WTC11 (cell line): Measurements from ENCODE around the gene TULP1. TPM values are rescaled to one million over a fixed set of nuclear protein-coding genes. Genes with fewer than 3 reads are reported as not detected.

Source experiments
- ATAC-seq: fragments of 200-7000 bp; cut with Tn5 transposase; 2 replicates; pipeline ENCODE4 v1.10.0; 2021; ENCODE audit warnings: mild to moderate bottlenecking, moderate library complexity
- CTCF ChIA-PET: fragments of 300-600 bp; sonication (Branson Sonifier 250); formaldehyde crosslinking; loops from one replicate; lab custom pipeline; 2021; ENCODE audit warnings: antibody characterized with exemption; lab: Charles Lee
- POLR2A ChIA-PET: fragments of 350-600 bp; sonication (Branson Sonifier 250); formaldehyde crosslinking; loops from one replicate; lab custom pipeline; 2021; ENCODE audit warnings: antibody characterized with exemption; lab: Charles Lee
- DNase-seq: peaks from one replicate; pipeline ENCODE4 v3.0.0; 2021; ENCODE audit warnings: low spot score
- H3K27ac Mint-ChIP-seq: 2 replicates; pipeline ENCODE4 v1.8.0; 2021; ENCODE audit warnings: mixed read lengths
- H3K27me3 Mint-ChIP-seq: 2 replicates; pipeline ENCODE4 v1.8.0; 2021; ENCODE audit warnings: low read depth, mild to moderate bottlenecking, moderate library complexity, mixed read lengths
- H3K36me3 Mint-ChIP-seq: 2 replicates; pipeline ENCODE4 v1.8.0; 2021; ENCODE audit warnings: mixed read lengths
- H3K4me1 Mint-ChIP-seq: 2 replicates; pipeline ENCODE4 v1.8.0; 2022; ENCODE audit warnings: mixed read lengths
- H3K4me3 Mint-ChIP-seq: 2 replicates; pipeline ENCODE4 v1.8.0; 2021; ENCODE audit warnings: mild to moderate bottlenecking, moderate library complexity, mixed read lengths
- H3K9me3 Mint-ChIP-seq: 2 replicates; pipeline ENCODE4 v1.8.0; 2021; ENCODE audit warnings: mixed read lengths
- CREB1 ChIP-seq: sonication (generic); formaldehyde crosslinking; IDR thresholded peaks from 2 replicates; pipeline ENCODE4 v1.8.0; 2023; ENCODE audit warnings: mild to moderate bottlenecking, missing genetic modification reagents
- EMX1 ChIP-seq: fragments of 250-450 bp; sonication (Bioruptor Pico); IDR thresholded peaks from 2 replicates; pipeline ENCODE4 v1.8.0; 2021; ENCODE audit warnings: mild to moderate bottlenecking
- FOXP1 ChIP-seq: sonication (generic); formaldehyde crosslinking; IDR thresholded peaks from 2 replicates; pipeline ENCODE4 v1.8.0; 2022; ENCODE audit warnings: missing genetic modification reagents, mild to moderate bottlenecking, moderate library complexity, borderline replicate concordance
- KAT7 ChIP-seq: sonication (generic); formaldehyde crosslinking; IDR thresholded peaks from 2 replicates; pipeline ENCODE4 v1.8.1; 2023; ENCODE audit warnings: missing genetic modification reagents, mild to moderate bottlenecking, borderline replicate concordance
- MXD4 ChIP-seq: fragments of 250-450 bp; sonication (Bioruptor Pico); IDR thresholded peaks from 2 replicates; pipeline ENCODE4 v1.8.0; 2021; ENCODE audit warnings: mild to moderate bottlenecking, moderate library complexity, borderline replicate concordance
- NFE2L1 ChIP-seq: sonication (generic); formaldehyde crosslinking; IDR thresholded peaks from 2 replicates; pipeline ENCODE4 v1.8.1; 2023; ENCODE audit warnings: missing genetic modification reagents
- NFYB ChIP-seq: sonication (generic); formaldehyde crosslinking; conservative IDR thresholded peaks from 2 replicates; pipeline ENCODE4 v1.8.0; 2022; ENCODE audit warnings: low read depth, missing genetic modification reagents
- NR1H2 ChIP-seq: sonication (generic); formaldehyde crosslinking; IDR thresholded peaks from 2 replicates; pipeline ENCODE4 v1.9.0; 2021; ENCODE audit warnings: mild to moderate bottlenecking, moderate library complexity, missing genetic modification reagents
- NR3C1 ChIP-seq: sonication (generic); formaldehyde crosslinking; conservative IDR thresholded peaks from 2 replicates; pipeline ENCODE4 v1.8.1; 2023; ENCODE audit warnings: low read depth, mild to moderate bottlenecking, missing genetic modification reagents
- OVOL2 ChIP-seq: fragments of 250-450 bp; sonication (Bioruptor Pico); IDR thresholded peaks from 2 replicates; pipeline ENCODE4 v1.9.0; 2021; ENCODE audit warnings: mild to moderate bottlenecking, borderline replicate concordance
- SMAD4 ChIP-seq: sonication (generic); formaldehyde crosslinking; IDR thresholded peaks from 2 replicates; pipeline ENCODE4 v1.8.0; 2022; ENCODE audit warnings: mild to moderate bottlenecking, missing genetic modification reagents
- SOX15 ChIP-seq: fragments of 250-450 bp; sonication (Bioruptor Pico); IDR thresholded peaks from 2 replicates; pipeline ENCODE4 v1.9.0; 2021; ENCODE audit warnings: mild to moderate bottlenecking
- ZBTB21 ChIP-seq: sonication (generic); formaldehyde crosslinking; IDR thresholded peaks from 2 replicates; pipeline ENCODE4 v1.8.1; 2023; ENCODE audit warnings: mild to moderate bottlenecking, missing genetic modification reagents, borderline replicate concordance
- total RNA-seq: library from RNA; stranded (reverse); gene quantifications from 3 replicates; pipeline ENCODE4 v1.2.3, GENCODE V29; 2021
- TF ChIP-seq, protein P1 (sequence below): sonication (generic); formaldehyde crosslinking; IDR thresholded peaks from 2 replicates; pipeline ENCODE4 v1.8.0; 2022; ENCODE audit warnings: missing genetic modification reagents
- TF ChIP-seq, protein P2 (sequence below): fragments of 250-450 bp; sonication (Bioruptor Pico); IDR thresholded peaks from 2 replicates; pipeline ENCODE4 v2.1.2; 2022; ENCODE audit warnings: mild to moderate bottlenecking, moderate library complexity
- TF ChIP-seq, protein P3 (sequence below): sonication (generic); formaldehyde crosslinking; conservative IDR thresholded peaks from 2 replicates; pipeline ENCODE4 v1.8.1; 2022; ENCODE audit warnings: mild to moderate bottlenecking, missing genetic modification reagents
- TF ChIP-seq, protein P4 (sequence below): sonication (generic); formaldehyde crosslinking; IDR thresholded peaks from 2 replicates; pipeline ENCODE4 v1.8.0; 2022; ENCODE audit warnings: mild to moderate bottlenecking, missing genetic modification reagents
- TF ChIP-seq, protein P5 (sequence below): fragments of 200-600 bp; IDR thresholded peaks from 2 replicates; pipeline ENCODE4 v1.8.0; 2022; ENCODE audit warnings: antibody characterized with exemption
- TF ChIP-seq, protein P6 (sequence below): fragments of 250-450 bp; sonication (Bioruptor Pico); IDR thresholded peaks from 2 replicates; pipeline ENCODE4 v1.9.0; 2021; ENCODE audit warnings: mild to moderate bottlenecking
- TF ChIP-seq, protein P7 (sequence below): fragments of 250-450 bp; sonication (Bioruptor Pico); IDR thresholded peaks from 2 replicates; pipeline ENCODE4 v1.9.0; 2021; ENCODE audit warnings: moderate library complexity, mild to moderate bottlenecking, inconsistent platforms, borderline replicate concordance
- TF ChIP-seq, protein P8 (sequence below): sonication (generic); formaldehyde crosslinking; IDR thresholded peaks from 2 replicates; pipeline ENCODE4 v1.8.1; 2023; ENCODE audit warnings: mild to moderate bottlenecking, moderate library complexity, missing genetic modification reagents
- TF ChIP-seq, protein P9 (sequence below): sonication (generic); formaldehyde crosslinking; IDR thresholded peaks from 2 replicates; pipeline ENCODE4 v1.8.0; 2023; ENCODE audit warnings: missing genetic modification reagents

Gene TULP1
- total RNA-seq, 1 experiment from 2014 or later, result 2.9 TPM

DNA sequence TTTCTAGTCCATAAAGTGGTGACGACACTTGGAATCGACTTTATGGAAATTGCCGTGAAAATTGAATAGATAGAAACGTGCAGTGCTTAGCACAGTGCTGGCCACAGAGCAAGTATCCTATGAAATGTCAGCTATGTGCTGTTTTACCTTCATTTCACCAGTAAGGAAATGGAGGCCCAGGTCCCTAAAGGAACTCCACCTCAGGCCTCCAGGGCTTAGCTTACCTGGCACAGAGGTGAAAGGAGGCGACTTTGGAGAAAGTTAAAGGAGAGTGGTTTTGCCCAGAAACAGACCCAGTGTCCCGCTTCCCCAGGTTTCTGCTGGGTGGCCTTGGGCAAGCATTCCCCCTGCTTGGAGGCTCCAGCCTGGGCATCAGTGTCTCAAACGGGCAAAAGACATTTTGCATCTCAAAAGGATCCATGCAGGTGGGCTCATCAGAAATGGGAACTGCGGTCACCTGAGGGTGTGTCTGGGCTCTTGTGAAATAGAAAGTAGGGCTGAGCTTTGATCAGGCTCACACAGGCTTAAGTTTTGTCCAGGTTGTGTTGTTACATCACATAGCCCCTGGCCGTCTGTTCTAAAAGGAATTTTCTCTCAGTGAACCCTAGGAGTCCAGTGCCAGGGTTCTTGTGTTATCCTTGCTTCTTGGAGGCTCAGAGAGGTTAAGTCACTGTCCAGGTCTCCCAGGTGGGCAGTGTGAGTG lies 6.8 kb upstream of the TULP1 start (continued):
- TF ChIP-seq, protein P1, sequence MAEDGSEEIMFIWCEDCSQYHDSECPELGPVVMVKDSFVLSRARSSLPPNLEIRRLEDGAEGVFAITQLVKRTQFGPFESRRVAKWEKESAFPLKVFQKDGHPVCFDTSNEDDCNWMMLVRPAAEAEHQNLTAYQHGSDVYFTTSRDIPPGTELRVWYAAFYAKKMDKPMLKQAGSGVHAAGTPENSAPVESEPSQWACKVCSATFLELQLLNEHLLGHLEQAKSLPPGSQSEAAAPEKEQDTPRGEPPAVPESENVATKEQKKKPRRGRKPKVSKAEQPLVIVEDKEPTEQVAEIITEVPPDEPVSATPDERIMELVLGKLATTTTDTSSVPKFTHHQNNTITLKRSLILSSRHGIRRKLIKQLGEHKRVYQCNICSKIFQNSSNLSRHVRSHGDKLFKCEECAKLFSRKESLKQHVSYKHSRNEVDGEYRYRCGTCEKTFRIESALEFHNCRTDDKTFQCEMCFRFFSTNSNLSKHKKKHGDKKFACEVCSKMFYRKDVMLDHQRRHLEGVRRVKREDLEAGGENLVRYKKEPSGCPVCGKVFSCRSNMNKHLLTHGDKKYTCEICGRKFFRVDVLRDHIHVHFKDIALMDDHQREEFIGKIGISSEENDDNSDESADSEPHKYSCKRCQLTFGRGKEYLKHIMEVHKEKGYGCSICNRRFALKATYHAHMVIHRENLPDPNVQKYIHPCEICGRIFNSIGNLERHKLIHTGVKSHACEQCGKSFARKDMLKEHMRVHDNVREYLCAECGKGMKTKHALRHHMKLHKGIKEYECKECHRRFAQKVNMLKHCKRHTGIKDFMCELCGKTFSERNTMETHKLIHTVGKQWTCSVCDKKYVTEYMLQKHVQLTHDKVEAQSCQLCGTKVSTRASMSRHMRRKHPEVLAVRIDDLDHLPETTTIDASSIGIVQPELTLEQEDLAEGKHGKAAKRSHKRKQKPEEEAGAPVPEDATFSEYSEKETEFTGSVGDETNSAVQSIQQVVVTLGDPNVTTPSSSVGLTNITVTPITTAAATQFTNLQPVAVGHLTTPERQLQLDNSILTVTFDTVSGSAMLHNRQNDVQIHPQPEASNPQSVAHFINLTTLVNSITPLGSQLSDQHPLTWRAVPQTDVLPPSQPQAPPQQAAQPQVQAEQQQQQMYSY (CRISPR knock-in tag), result no peak
- no peak for TF ChIP-seq ZBTB21

DNA sequence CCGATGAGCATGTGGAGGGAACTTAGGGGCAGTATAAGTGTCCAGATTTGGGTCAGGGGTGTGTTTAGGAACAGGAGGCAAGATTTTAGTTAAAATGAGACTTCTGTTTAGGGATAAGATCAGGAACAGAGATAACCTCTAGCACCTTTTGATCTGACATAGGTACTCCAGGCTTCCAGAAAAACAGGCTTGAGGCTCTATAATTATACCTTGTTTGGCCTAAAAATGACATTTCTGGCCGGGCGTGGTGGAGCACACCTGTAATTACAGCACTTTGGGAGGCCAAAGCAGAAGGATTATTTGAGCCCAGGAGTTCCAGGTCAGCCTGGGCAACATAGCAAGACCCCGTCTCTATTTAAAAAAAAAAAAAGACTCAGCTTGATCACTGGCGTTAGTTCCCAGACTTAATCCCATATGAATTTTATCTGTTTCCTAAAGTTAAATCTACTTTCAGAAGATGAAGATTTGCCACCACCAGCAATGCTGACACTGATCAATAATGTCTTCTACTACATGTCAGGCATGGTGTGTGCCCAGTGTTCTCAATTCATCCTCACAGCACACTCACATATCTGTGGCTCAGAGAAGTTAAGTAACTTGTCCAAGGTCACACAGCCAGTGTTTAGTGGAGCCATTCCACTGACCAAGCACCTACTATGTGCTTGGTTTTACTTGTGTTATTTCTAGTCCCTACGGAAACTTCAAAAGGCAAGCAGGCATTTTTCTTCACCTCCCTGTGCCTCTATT lies 6.0 kb upstream of the TULP1 start:
- Mint-ChIP-seq H3K36me3 (no peaks in the 10 kb centered on the region), H3K9me3 (no peaks in the 10 kb centered on the region), H3K27ac (no peak overlapping the region), H3K4me3 (no peak overlapping the region), H3K27me3 (no peaks in the 10 kb centered on the region; the same call in 1 of the 2 replicates), H3K4me1 (peaks cover 19% of the 10 kb centered on the region)
- POLR2A ChIA-PET, result interaction anchor here (1.1 kb wide), 1 partner anchor 22 kb away, joined by 4 read pairs; no protein-coding TSS in a partner anchor
- TF ChIP-seq KAT7 (CRISPR knock-in tag) (no peak), MXD4 (CRISPR knock-in tag) (no peak), EMX1 (CRISPR knock-in tag) (no peak), NR1H2 (CRISPR knock-in tag) (no peak), CREB1 (CRISPR knock-in tag) (no peak), NFE2L1 (CRISPR knock-in tag) (no peak), SOX15 (CRISPR knock-in tag) (no peak), NFYB (CRISPR knock-in tag) (no peak), SMAD4 (no peak), OVOL2 (CRISPR knock-in tag) (no peak), NR3C1 (CRISPR knock-in tag) (no peak), FOXP1 (no peak)
- TF ChIP-seq, protein P2, sequence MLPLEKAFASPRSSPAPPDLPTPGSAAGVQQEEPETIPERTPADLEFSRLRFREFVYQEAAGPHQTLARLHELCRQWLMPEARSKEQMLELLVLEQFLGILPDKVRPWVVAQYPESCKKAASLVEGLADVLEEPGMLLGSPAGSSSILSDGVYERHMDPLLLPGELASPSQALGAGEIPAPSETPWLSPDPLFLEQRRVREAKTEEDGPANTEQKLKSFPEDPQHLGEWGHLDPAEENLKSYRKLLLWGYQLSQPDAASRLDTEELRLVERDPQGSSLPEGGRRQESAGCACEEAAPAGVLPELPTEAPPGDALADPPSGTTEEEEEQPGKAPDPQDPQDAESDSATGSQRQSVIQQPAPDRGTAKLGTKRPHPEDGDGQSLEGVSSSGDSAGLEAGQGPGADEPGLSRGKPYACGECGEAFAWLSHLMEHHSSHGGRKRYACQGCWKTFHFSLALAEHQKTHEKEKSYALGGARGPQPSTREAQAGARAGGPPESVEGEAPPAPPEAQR (CRISPR knock-in tag), result no peak
- TF ChIP-seq, protein P3, sequence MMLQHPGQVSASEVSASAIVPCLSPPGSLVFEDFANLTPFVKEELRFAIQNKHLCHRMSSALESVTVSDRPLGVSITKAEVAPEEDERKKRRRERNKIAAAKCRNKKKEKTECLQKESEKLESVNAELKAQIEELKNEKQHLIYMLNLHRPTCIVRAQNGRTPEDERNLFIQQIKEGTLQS, result no peak
- TF ChIP-seq, protein P4, sequence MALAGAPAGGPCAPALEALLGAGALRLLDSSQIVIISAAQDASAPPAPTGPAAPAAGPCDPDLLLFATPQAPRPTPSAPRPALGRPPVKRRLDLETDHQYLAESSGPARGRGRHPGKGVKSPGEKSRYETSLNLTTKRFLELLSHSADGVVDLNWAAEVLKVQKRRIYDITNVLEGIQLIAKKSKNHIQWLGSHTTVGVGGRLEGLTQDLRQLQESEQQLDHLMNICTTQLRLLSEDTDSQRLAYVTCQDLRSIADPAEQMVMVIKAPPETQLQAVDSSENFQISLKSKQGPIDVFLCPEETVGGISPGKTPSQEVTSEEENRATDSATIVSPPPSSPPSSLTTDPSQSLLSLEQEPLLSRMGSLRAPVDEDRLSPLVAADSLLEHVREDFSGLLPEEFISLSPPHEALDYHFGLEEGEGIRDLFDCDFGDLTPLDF (CRISPR knock-in tag), result no peak
- TF ChIP-seq, protein P5, sequence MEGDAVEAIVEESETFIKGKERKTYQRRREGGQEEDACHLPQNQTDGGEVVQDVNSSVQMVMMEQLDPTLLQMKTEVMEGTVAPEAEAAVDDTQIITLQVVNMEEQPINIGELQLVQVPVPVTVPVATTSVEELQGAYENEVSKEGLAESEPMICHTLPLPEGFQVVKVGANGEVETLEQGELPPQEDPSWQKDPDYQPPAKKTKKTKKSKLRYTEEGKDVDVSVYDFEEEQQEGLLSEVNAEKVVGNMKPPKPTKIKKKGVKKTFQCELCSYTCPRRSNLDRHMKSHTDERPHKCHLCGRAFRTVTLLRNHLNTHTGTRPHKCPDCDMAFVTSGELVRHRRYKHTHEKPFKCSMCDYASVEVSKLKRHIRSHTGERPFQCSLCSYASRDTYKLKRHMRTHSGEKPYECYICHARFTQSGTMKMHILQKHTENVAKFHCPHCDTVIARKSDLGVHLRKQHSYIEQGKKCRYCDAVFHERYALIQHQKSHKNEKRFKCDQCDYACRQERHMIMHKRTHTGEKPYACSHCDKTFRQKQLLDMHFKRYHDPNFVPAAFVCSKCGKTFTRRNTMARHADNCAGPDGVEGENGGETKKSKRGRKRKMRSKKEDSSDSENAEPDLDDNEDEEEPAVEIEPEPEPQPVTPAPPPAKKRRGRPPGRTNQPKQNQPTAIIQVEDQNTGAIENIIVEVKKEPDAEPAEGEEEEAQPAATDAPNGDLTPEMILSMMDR, result no peak
- TF ChIP-seq, protein P6, sequence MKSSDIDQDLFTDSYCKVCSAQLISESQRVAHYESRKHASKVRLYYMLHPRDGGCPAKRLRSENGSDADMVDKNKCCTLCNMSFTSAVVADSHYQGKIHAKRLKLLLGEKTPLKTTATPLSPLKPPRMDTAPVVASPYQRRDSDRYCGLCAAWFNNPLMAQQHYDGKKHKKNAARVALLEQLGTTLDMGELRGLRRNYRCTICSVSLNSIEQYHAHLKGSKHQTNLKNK (CRISPR knock-in tag), result no peak
- TF ChIP-seq, protein P7, sequence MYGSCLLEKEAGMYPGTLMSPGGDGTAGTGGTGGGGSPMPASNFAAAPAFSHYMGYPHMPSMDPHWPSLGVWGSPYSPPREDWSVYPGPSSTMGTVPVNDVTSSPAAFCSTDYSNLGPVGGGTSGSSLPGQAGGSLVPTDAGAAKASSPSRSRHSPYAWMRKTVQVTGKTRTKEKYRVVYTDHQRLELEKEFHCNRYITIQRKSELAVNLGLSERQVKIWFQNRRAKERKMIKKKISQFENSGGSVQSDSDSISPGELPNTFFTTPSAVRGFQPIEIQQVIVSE, result no peak
- TF ChIP-seq, protein P8, sequence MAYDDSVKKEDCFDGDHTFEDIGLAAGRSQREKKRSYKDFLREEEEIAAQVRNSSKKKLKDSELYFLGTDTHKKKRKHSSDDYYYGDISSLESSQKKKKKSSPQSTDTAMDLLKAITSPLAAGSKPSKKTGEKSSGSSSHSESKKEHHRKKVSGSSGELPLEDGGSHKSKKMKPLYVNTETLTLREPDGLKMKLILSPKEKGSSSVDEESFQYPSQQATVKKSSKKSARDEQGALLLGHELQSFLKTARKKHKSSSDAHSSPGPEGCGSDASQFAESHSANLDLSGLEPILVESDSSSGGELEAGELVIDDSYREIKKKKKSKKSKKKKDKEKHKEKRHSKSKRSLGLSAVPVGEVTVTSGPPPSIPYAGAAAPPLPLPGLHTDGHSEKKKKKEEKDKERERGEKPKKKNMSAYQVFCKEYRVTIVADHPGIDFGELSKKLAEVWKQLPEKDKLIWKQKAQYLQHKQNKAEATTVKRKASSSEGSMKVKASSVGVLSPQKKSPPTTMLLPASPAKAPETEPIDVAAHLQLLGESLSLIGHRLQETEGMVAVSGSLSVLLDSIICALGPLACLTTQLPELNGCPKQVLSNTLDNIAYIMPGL (CRISPR knock-in tag), result no peak
- TF ChIP-seq, protein P9, sequence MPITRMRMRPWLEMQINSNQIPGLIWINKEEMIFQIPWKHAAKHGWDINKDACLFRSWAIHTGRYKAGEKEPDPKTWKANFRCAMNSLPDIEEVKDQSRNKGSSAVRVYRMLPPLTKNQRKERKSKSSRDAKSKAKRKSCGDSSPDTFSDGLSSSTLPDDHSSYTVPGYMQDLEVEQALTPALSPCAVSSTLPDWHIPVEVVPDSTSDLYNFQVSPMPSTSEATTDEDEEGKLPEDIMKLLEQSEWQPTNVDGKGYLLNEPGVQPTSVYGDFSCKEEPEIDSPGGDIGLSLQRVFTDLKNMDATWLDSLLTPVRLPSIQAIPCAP (CRISPR knock-in tag), result no peak
- CTCF ChIA-PET, result interaction anchor here (0.6 to 7.0 kb wide), 3 partner anchors 34 to 239 kb away, joined by 3 to 147 read pairs (median 7); no protein-coding TSS in a partner anchor
- DNase-seq (no peak), ATAC-seq (no peak)
